Neural cell (in vitro differentiated cells): Measurements from ENCODE around the gene SBDS. TPM values are rescaled to one million over a fixed set of nuclear protein-coding genes. Genes with fewer than 3 reads are reported as not detected.
"Not testable (repeated sequence)": the region's sequence is repeated elsewhere in the genome, so short reads cannot be mapped to it uniquely, and the experiment has no call there.

Source experiments
- H2AFZ ChIP-seq: fragments of 200-600, 300-800 bp; sonication (generic), shearing (Covaris generic); 2 replicates; pipeline ENCODE4 v1.6.0; 2014; ENCODE audit warnings: low read depth, mild to moderate bottlenecking, antibody characterized with exemption, low read length, moderate library complexity
- H3F3A ChIP-seq: fragments of 200-600 bp; shearing (Covaris generic); 2 replicates; pipeline ENCODE4 v1.6.1; 2016; ENCODE audit warnings: mild to moderate bottlenecking, moderate library complexity, mixed read lengths, antibody characterized with exemption, low read length; ENCODE audit not compliant: insufficient read depth, poor library complexity, severe bottlenecking
- H3K27ac ChIP-seq: fragments of 200-600, 300-800 bp; sonication (generic), shearing (Covaris generic); 2 replicates; pipeline ENCODE4 v1.5.1; 2014; ENCODE audit warnings: mild to moderate bottlenecking, low read length, moderate library complexity
- H3K27me3 ChIP-seq: fragments of 300-800, 200-600 bp; sonication (generic), shearing (Covaris generic); 2 replicates; pipeline ENCODE4 v1.6.0; 2014; ENCODE audit warnings: mild to moderate bottlenecking, low read depth, low read length, moderate library complexity; ENCODE audit not compliant: insufficient read depth
- H3K36me3 ChIP-seq: fragments of 300-800, 200-600 bp; sonication (generic), shearing (Covaris generic); 2 replicates; pipeline ENCODE4 v1.5.1; 2014; ENCODE audit warnings: mild to moderate bottlenecking, antibody characterized with exemption, low read length, moderate library complexity; ENCODE audit not compliant: insufficient read depth
- H3K4me2 ChIP-seq: fragments of 300-800, 200-600 bp; sonication (generic), shearing (Covaris generic); 2 replicates; pipeline ENCODE4 v1.6.0; 2014; ENCODE audit warnings: mild to moderate bottlenecking, low read length
- H3K4me3 ChIP-seq: fragments of 300-800, 200-600 bp; sonication (generic), shearing (Covaris generic); 2 replicates; pipeline ENCODE4 v1.5.1; 2014; ENCODE audit warnings: mild to moderate bottlenecking, low read length, moderate library complexity
- H3K79me2 ChIP-seq: fragments of 200-600 bp; shearing (Covaris generic); replicated peaks from 2 replicates; pipeline ENCODE4 v1.6.0; 2014; ENCODE audit warnings: mild to moderate bottlenecking, low read length, moderate library complexity; ENCODE audit not compliant: insufficient read depth
- H3K9ac ChIP-seq: fragments of 300-800, 200-600 bp; sonication (generic), shearing (Covaris generic); 2 replicates; pipeline ENCODE4 v1.6.1; 2016; ENCODE audit warnings: mild to moderate bottlenecking, low read length, mixed read lengths
- H3K9me2 ChIP-seq: fragments of 200-600 bp; shearing (Covaris generic); 2 replicates; pipeline ENCODE4 v1.6.1; 2016; ENCODE audit warnings: mild to moderate bottlenecking, low read length, mixed read lengths; ENCODE audit not compliant: insufficient read depth
- H3K9me3 ChIP-seq: fragments of 200-600, 300-800 bp; sonication (generic), shearing (Covaris generic); 2 replicates; pipeline ENCODE4 v1.6.1; 2016; ENCODE audit warnings: mild to moderate bottlenecking, mixed run types, low read length, moderate library complexity, mixed read lengths
- H4K20me1 ChIP-seq: fragments of 200-600 bp; shearing (Covaris generic); 2 replicates; pipeline ENCODE4 v1.6.1; 2016; ENCODE audit warnings: mild to moderate bottlenecking, mixed run types; ENCODE audit not compliant: insufficient read depth
- EP300 ChIP-seq: fragments of 450-650 bp; conservative IDR thresholded peaks from 2 replicates; pipeline ENCODE4 v1.6.1; 2014; ENCODE audit warnings: antibody characterized with exemption, mild to moderate bottlenecking, moderate library complexity; ENCODE audit not compliant: poor library complexity, severe bottlenecking
- EZH2 ChIP-seq: fragments of 200-600, 300-800 bp; shearing (Covaris generic), sonication (generic); IDR thresholded peaks from 2 replicates; pipeline ENCODE4 v1.6.1; 2014; ENCODE audit warnings: antibody characterized with exemption, low read length, borderline replicate concordance, mild to moderate bottlenecking; ENCODE audit not compliant: insufficient read depth, poor library complexity, severe bottlenecking
- MXI1 ChIP-seq: fragments of 450-650 bp; conservative IDR thresholded peaks from 2 replicates; pipeline ENCODE4 v1.6.1; 2014; ENCODE audit warnings: antibody characterized with exemption, mild to moderate bottlenecking; ENCODE audit not compliant: poor library complexity, severe bottlenecking
- POLR2AphosphoS5 ChIP-seq: IDR thresholded peaks from 2 replicates; pipeline ENCODE4 v1.6.1; 2012
- RAD21 ChIP-seq: fragments of 450-650 bp; conservative IDR thresholded peaks from 2 replicates; pipeline ENCODE4 v1.6.1; 2014; ENCODE audit warnings: antibody characterized with exemption, mild to moderate bottlenecking, moderate library complexity
- SMC3 ChIP-seq: fragments of 450-650 bp; conservative IDR thresholded peaks from 2 replicates; pipeline ENCODE4 v1.6.1; 2014; ENCODE audit warnings: antibody characterized with exemption, mild to moderate bottlenecking, moderate library complexity; ENCODE audit not compliant: poor library complexity
- TAF1 ChIP-seq: IDR thresholded peaks from 2 replicates; pipeline ENCODE4 v1.6.1; 2012; ENCODE audit warnings: low read depth
- polyA plus RNA-seq: library from polyadenylated mRNA; depleted of rRNA; stranded (reverse); fragments of >200 nt; gene quantifications from 2 replicates; pipeline ENCODE4 v1.2.3, GENCODE V29; 2014
- TF ChIP-seq, protein P1 (sequence below): IDR thresholded peaks from 2 replicates; pipeline ENCODE4 v1.6.1; 2012; ENCODE audit warnings: borderline replicate concordance
- TF ChIP-seq, protein P2 (sequence below): fragments of 450-650 bp; IDR thresholded peaks from 2 replicates; pipeline ENCODE4 v1.5.1; 2014; ENCODE audit warnings: antibody characterized with exemption, mild to moderate bottlenecking, moderate library complexity; ENCODE audit not compliant: poor library complexity, severe bottlenecking

Gene SBDS
- polyA plus RNA-seq, 1 donor from 2014 or later, result 91.1 TPM

DNA sequence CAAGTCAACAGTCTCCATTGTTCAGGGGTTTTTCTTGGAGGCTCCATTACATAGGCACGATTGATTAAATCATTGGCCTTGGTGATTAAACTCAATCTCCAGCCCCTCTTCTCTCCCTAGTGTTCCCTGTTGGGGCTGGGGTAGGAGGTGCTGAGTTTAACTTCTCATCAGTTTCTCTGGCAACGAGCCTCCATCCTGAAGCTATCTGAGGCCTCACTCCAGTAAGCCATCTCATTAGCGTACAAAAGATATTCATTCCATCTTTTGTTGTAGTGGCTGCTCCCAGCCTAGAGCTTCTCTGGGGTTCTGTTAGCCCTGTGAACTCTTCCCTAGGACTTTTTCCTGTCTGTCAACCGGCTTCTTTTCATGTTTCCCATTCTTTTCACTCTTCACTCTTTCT lies 12.9 kb upstream of the SBDS start:
- Histone ChIP-seq H3K27me3 (no peaks in the 10 kb centered on the region), H3K9ac (no peak overlapping the region), H3K36me3 (no peaks in the 10 kb centered on the region), H3F3A (no peaks in the 10 kb centered on the region), H3K27ac (no peak overlapping the region), H3K9me3 (no peaks in the 10 kb centered on the region), H4K20me1 (no peaks in the 10 kb centered on the region), H3K4me2 (no peak overlapping the region), H2AFZ (no peak overlapping the region), H3K4me3 (no peak overlapping the region), H3K79me2 (no peaks in the 10 kb centered on the region), H3K9me2 (no peaks in the 10 kb centered on the region)
- TF ChIP-seq RAD21 (no peak), POLR2AphosphoS5 (no peak), EZH2 (no peak), EP300 (no peak), SMC3 (no peak), TAF1 (no peak), MXI1 (no peak)
- TF ChIP-seq, protein P1, sequence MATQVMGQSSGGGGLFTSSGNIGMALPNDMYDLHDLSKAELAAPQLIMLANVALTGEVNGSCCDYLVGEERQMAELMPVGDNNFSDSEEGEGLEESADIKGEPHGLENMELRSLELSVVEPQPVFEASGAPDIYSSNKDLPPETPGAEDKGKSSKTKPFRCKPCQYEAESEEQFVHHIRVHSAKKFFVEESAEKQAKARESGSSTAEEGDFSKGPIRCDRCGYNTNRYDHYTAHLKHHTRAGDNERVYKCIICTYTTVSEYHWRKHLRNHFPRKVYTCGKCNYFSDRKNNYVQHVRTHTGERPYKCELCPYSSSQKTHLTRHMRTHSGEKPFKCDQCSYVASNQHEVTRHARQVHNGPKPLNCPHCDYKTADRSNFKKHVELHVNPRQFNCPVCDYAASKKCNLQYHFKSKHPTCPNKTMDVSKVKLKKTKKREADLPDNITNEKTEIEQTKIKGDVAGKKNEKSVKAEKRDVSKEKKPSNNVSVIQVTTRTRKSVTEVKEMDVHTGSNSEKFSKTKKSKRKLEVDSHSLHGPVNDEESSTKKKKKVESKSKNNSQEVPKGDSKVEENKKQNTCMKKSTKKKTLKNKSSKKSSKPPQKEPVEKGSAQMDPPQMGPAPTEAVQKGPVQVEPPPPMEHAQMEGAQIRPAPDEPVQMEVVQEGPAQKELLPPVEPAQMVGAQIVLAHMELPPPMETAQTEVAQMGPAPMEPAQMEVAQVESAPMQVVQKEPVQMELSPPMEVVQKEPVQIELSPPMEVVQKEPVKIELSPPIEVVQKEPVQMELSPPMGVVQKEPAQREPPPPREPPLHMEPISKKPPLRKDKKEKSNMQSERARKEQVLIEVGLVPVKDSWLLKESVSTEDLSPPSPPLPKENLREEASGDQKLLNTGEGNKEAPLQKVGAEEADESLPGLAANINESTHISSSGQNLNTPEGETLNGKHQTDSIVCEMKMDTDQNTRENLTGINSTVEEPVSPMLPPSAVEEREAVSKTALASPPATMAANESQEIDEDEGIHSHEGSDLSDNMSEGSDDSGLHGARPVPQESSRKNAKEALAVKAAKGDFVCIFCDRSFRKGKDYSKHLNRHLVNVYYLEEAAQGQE, result no peak
- TF ChIP-seq, protein P2, sequence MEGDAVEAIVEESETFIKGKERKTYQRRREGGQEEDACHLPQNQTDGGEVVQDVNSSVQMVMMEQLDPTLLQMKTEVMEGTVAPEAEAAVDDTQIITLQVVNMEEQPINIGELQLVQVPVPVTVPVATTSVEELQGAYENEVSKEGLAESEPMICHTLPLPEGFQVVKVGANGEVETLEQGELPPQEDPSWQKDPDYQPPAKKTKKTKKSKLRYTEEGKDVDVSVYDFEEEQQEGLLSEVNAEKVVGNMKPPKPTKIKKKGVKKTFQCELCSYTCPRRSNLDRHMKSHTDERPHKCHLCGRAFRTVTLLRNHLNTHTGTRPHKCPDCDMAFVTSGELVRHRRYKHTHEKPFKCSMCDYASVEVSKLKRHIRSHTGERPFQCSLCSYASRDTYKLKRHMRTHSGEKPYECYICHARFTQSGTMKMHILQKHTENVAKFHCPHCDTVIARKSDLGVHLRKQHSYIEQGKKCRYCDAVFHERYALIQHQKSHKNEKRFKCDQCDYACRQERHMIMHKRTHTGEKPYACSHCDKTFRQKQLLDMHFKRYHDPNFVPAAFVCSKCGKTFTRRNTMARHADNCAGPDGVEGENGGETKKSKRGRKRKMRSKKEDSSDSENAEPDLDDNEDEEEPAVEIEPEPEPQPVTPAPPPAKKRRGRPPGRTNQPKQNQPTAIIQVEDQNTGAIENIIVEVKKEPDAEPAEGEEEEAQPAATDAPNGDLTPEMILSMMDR, result no peak

DNA sequence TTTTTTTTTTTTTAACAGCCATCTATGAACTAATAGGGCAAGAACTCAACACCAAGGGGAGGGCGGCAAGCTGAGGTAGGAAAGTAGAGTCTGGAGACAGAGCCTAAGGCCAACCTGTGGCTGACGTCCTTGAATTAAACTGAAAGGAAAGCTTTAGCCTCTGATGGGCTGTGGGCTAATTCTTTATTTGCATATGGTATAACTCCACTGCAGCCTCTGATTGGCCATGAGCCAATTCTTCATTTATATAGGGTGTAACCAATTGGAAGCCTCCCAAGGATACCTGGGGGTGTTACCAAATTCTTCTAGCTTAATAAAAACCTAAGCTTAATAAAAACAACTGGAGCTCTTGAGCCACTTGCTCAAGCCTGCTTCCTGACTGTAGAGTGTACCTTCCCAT lies 11.6 kb upstream of the SBDS start:
- TF ChIP-seq, protein P1, result no peak
- TF ChIP-seq TAF1, result no peak
- TF ChIP-seq SMC3, result no peak
- TF ChIP-seq, protein P2, result no peak
- no peak for TF ChIP-seq EP300
- TF ChIP-seq EZH2, result no peak
- no peak for TF ChIP-seq RAD21
- no peak for TF ChIP-seq POLR2AphosphoS5
- no peak for TF ChIP-seq MXI1
- no peak overlapping the region for H3K27ac ChIP-seq
- no peaks in the 10 kb centered on the region for H3F3A ChIP-seq
- no peaks in the 10 kb centered on the region for H3K79me2 ChIP-seq
- H3K36me3 ChIP-seq, result no peaks in the 10 kb centered on the region
- no peak overlapping the region for H3K9ac ChIP-seq
- no peaks in the 10 kb centered on the region for H3K27me3 ChIP-seq
- H3K9me2 ChIP-seq, result no peaks in the 10 kb centered on the region
- no peak overlapping the region for H3K4me2 ChIP-seq
- no peak overlapping the region for H3K4me3 ChIP-seq
- no peak overlapping the region for H2AFZ ChIP-seq
- no peaks in the 10 kb centered on the region for H4K20me1 ChIP-seq
- H3K9me3 ChIP-seq, result no peaks in the 10 kb centered on the region

DNA sequence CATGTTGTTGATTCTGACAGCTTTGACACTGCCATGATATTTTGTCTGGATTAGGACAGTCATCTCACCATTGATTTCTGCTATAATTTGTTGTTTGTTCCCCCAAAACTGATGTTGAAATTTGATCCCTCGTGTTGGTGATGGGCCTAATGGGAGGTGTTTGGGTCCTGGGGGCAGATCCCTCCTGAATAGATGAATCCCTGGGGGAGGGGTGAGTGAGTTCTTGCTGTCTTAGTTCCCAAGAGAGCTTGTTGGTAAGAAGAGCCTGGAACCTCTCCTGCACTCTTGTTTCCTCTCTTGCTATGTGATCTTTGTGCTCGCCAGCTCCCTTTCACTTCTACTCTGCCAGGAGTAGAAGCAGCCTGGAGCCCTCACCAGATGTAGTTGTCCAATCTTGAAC lies 8.8 kb upstream of the SBDS start:
- not testable (repeated sequence) for H3K9me2 ChIP-seq, H3K79me2 ChIP-seq, H3K27ac ChIP-seq, H3K9me3 ChIP-seq, H3K36me3 ChIP-seq, H3K27me3 ChIP-seq, H4K20me1 ChIP-seq, H2AFZ ChIP-seq, H3K4me3 ChIP-seq, H3K4me2 ChIP-seq, H3F3A ChIP-seq, H3K9ac ChIP-seq
